Breast epithelium (tissue), 4 donors: ENCODE data around the gene HMGA1. TPM values are rescaled to one million over a fixed set of nuclear protein-coding genes. Genes with fewer than 3 reads are reported as not detected.

Experiments used
- DNase-seq, 2 donors: peaks; one replicate each; pipeline ENCODE4 v3.0.0-alpha.2; 2019; ENCODE audit warnings: low spot score in 2 of 2
- H3K27ac ChIP-seq, 2 donors: fragments of 200-600 bp; sonication (generic) in 1 of 2; one replicate each; pipeline ENCODE4 v1.5.1; 2016 to 2019; ENCODE audit warnings: mild to moderate bottlenecking in 1 of 2
- H3K27me3 ChIP-seq, 2 donors: fragments of 200-600 bp; sonication (generic) in 1 of 2; one replicate each; pipeline versions ENCODE4 v1.5.1 to v1.6.0; 2017 to 2019; ENCODE audit warnings: control low read depth in 1 of 2, mild to moderate bottlenecking in 1 of 2
- H3K36me3 ChIP-seq: fragments of 200-600 bp; one replicate; pipeline ENCODE4 v1.5.1; 2019
- H3K4me1 ChIP-seq, 2 donors: fragments of 200-600 bp; sonication (generic); one replicate each; pipeline ENCODE4 v1.5.1; 2016 to 2019; ENCODE audit warnings: control low read depth in 1 of 2
- H3K4me3 ChIP-seq, 3 donors: fragments of 200-600 bp; sonication (generic); 1 replicate in 2 of 3; 2 replicates in 1 of 3; pipeline ENCODE4 v1.5.1; 2016 to 2019; ENCODE audit warnings: mild to moderate bottlenecking in 3 of 3, moderate library complexity in 2 of 3
- H3K9me3 ChIP-seq, 2 donors: fragments of 200-600 bp; sonication (generic) in 1 of 2; one replicate each; pipeline ENCODE4 v1.5.1; 2016 to 2019; ENCODE audit warnings: control low read depth in 1 of 2
- POLR2A ChIP-seq: fragments of 450-650 bp; IDR thresholded peaks from one replicate; pipeline ENCODE4 v1.6.1; 2016; ENCODE audit warnings: antibody characterized with exemption, mild to moderate bottlenecking, moderate library complexity
- POLR2AphosphoS5 ChIP-seq, 3 donors: sonication (generic); formaldehyde crosslinking; IDR thresholded peaks; one replicate each; pipeline ENCODE4 v1.6.1; 2017; ENCODE audit warnings: antibody characterized with exemption in 3 of 3
- intact Hi-C: fragments of 100-400 bp; cut with DNase I; formaldehyde crosslinking; loops from one replicate; pipeline ENCODE4 v1.15.1; 2023; ENCODE audit warnings: low total_unique reads
- total RNA-seq, 3 donors: library from RNA; depleted of rRNA; stranded (reverse); fragments of >200 nt; gene quantifications; one replicate each; pipeline ENCODE4 v1.1.0, GENCODE V29; 2016
- TF ChIP-seq, protein P1 (sequence below), 3 donors: fragments of 450-650 bp; IDR thresholded peaks; one replicate each; pipeline ENCODE4 v1.5.1; 2016 to 2017; ENCODE audit warnings: antibody characterized with exemption in 3 of 3, mild to moderate bottlenecking in 3 of 3, moderate library complexity in 3 of 3

The HMGA1 gene
- total RNA-seq, 3 donors from 2014 or later: 10.9 to 20.9 (median 12.8) TPM

DNA sequence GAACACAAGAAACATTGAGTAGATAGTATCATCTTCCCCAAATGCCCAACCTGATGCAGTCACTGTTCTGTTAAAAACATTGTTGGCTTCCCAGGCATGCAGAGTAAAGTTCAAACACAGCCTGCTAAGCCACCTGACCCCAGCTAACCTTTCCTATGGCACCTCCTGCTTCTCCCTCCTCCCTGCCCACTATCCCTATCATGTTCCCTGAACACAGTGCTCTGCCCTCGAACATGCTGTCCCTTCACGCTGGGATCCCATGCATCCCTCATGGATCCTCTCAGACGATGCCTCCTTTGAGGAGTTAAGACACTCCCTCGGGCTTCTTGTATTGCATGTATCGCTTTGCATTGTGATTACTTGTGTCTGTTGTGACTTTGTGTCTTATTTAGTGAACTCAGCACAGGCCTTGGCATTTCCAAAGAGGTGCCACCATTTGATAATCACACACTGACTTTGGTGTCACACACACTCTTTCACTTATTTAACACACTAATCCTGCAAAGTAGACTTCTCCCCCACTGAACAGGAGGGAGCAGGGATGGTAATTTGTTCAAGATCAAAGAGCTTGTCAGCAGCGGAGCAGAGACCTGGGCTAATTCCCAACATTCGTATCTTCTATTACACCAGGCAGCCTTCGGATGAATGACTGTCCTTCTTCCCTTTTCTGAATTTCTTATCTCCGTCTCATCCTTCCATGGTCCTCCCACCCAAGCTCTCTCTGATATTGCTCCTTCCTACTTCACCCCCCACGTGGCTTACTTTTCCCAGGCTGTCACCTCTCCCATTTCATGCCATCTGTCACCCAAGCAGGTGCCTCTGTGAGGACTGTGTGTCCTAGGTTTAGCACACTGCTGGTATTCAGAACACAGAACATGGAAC is 40.4 kb downstream of the HMGA1 start:
- H3K36me3 ChIP-seq: no peaks in the 10 kb centered on the region
- H3K4me3 ChIP-seq: no peak overlapping the region
- no peaks in the 10 kb centered on the region for H3K27me3 ChIP-seq
- TF ChIP-seq POLR2A (no peak), POLR2AphosphoS5 (IDR thresholded peaks at IDR 0.05) (no peak)
- TF ChIP-seq, protein P1, sequence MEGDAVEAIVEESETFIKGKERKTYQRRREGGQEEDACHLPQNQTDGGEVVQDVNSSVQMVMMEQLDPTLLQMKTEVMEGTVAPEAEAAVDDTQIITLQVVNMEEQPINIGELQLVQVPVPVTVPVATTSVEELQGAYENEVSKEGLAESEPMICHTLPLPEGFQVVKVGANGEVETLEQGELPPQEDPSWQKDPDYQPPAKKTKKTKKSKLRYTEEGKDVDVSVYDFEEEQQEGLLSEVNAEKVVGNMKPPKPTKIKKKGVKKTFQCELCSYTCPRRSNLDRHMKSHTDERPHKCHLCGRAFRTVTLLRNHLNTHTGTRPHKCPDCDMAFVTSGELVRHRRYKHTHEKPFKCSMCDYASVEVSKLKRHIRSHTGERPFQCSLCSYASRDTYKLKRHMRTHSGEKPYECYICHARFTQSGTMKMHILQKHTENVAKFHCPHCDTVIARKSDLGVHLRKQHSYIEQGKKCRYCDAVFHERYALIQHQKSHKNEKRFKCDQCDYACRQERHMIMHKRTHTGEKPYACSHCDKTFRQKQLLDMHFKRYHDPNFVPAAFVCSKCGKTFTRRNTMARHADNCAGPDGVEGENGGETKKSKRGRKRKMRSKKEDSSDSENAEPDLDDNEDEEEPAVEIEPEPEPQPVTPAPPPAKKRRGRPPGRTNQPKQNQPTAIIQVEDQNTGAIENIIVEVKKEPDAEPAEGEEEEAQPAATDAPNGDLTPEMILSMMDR (IDR thresholded peaks at IDR 0.05): no peak
- no peaks in the 10 kb centered on the region for H3K4me1 ChIP-seq
- H3K27ac ChIP-seq: no peak overlapping the region
- intact Hi-C loops: no loop called here
- H3K9me3 ChIP-seq: no peaks in the 10 kb centered on the region
- DNase-seq: no peak

DNA sequence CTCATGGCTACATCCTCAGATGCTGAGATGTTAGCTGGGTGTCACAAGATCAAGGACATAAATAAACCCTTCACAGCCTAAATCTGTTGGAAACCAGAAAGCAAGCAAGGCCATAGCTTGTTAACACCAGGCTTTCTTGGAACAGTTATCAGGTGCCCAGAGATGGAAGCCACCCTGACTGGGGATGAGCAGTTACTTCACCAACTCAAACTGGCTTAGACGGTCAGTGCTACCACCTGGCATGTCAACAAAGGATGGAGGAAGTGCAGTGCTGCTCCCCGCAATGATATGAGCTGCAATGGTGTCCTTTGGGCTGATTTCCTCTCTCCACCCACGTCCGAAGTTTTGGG is 41.1 kb downstream of the HMGA1 start:
- intact Hi-C loops: no loop called here
- Histone ChIP-seq H3K4me3 (no peak overlapping the region), H3K9me3 (no peaks in the 10 kb centered on the region), H3K4me1 (no peaks in the 10 kb centered on the region), H3K36me3 (no peaks in the 10 kb centered on the region), H3K27ac (no peak overlapping the region), H3K27me3 (no peaks in the 10 kb centered on the region)
- no peak for DNase-seq
- TF ChIP-seq, protein P1 (IDR thresholded peaks at IDR 0.05): no peak
- TF ChIP-seq POLR2AphosphoS5 (IDR thresholded peaks at IDR 0.05) (no peak), POLR2A (no peak)

DNA sequence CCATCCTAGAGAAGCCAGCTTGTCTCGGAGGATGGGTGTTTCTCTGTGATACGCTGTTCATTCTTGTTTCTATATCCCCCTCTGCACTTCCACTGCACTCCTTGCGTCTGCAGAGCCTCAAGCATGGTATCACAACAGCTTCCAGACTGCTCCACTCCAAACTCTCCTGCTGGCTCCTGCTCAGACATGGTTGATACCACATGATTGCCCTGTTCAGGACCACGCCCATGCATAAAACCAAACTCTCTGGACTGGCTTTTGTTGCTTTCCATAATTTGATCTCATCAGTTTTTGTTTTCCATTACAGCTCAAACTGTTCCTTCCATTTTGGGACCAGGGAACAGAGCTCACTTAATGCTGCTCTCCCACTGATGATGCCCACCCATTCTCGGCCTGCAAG is 42.2 kb downstream of the HMGA1 start:
- Histone ChIP-seq H3K9me3 (no peaks in the 10 kb centered on the region), H3K27ac (no peak overlapping the region), H3K4me3 (no peak overlapping the region), H3K27me3 (no peaks in the 10 kb centered on the region), H3K4me1 (no peaks in the 10 kb centered on the region), H3K36me3 (no peaks in the 10 kb centered on the region)
- no peak for TF ChIP-seq POLR2AphosphoS5 (IDR thresholded peaks at IDR 0.05)
- TF ChIP-seq, protein P1 (IDR thresholded peaks at IDR 0.05): no peak
- no peak for TF ChIP-seq POLR2A
- intact Hi-C loops: no loop called here
- DNase-seq: no peak

DNA sequence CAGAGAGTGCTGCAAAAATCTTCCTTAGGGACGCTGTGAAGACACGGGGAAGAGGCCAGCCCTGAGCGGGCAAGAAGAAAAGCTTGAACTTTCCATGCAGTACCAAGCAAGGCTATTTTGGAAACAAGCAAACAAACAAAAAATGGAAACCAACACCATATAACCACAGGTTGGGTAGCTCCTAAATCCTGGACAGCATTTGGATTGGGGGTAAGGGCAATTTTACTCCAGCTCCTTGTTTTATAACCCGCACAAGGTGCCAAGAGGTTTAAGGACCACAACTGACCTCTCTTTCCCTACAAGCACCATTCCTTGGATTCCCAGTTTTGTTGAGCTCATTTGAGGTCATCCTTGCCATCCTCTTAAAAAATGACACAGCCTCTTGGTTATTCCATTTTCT is 43.5 kb downstream of the HMGA1 start:
- TF ChIP-seq POLR2A (no peak), POLR2AphosphoS5 (IDR thresholded peaks at IDR 0.05) (no peak)
- TF ChIP-seq, protein P1 (IDR thresholded peaks at IDR 0.05): no peak
- no peak for DNase-seq
- Histone ChIP-seq H3K27ac (no peak overlapping the region), H3K4me1 (no peaks in the 10 kb centered on the region), H3K4me3 (no peak overlapping the region), H3K36me3 (no peaks in the 10 kb centered on the region), H3K9me3 (no peaks in the 10 kb centered on the region), H3K27me3 (no peaks in the 10 kb centered on the region)
- intact Hi-C loops: no loop called here

DNA sequence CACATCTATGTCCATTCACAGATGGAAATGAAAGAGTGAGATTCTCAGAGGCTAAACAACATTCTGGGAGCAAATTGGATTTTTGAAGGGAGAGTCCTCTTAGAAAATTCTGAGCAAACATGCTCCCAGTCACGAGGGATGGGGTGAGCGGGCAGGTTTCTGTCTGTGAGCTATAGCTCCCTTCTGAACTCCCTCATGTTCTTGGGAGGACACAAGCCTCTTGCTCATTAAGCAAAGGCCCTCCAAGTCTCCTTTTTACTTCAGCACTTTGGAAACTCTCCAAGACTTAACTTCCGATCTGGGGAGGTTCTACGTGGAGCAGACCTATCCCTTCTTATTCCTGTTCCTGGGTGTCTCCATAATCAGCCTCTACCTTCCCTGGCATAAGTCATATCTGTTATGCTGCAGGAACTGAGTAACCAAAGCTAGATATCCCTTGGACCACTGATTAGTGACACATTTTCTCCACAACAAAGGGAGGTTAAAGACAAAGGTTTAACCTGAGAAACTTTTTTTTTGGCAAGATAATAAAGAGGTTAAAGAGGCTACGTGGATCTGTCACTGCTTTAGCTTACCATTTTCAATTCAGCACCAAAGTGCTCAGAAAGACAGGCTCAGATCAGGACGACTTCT is 45.1 kb downstream of the HMGA1 start:
- Histone ChIP-seq H3K4me3 (no peak overlapping the region), H3K27ac (no peak overlapping the region), H3K36me3 (no peaks in the 10 kb centered on the region), H3K27me3 (no peaks in the 10 kb centered on the region), H3K4me1 (no peaks in the 10 kb centered on the region), H3K9me3 (no peaks in the 10 kb centered on the region)
- no peak for DNase-seq
- intact Hi-C loops: no loop called here
- no peak for TF ChIP-seq POLR2A
- TF ChIP-seq, protein P1 (IDR thresholded peaks at IDR 0.05): no peak
- TF ChIP-seq POLR2AphosphoS5 (IDR thresholded peaks at IDR 0.05): no peak
